HUDEP-2 (cell line): ENCODE results near the gene YKT6.
A peak's percentile ranks its signal among the peaks of the same experiment; 100 is the strongest.

Experiments
- DNase-seq, 76 experiments: peaks; one replicate each; lab custom pipeline; 2025; ENCODE audit not compliant: unreplicated experiment in 76 of 76; lab: John Stamatoyannopoulos, UW

Gene YKT6

DNA sequence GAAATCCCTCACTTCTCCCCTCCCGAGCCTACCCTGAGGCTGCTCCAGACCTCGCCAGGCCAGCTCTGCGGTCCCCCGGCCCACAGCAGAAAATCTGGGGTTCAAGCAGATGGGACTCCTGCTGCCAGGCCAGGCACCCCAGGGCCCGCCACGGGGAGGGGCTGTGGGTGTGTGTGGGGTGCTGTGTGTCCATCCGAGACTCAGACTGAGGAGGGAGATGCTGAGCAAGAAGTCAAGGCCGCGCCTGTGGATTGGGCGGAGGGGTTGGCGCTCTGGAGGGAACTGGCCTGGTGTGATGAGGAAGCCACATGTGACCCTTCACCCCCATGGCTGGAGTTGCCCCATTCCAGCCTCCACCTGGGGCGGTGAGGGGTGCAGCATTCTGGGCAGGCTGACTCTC lies 51.1 kb downstream of the YKT6 start:
- no peak for DNase-seq

DNA sequence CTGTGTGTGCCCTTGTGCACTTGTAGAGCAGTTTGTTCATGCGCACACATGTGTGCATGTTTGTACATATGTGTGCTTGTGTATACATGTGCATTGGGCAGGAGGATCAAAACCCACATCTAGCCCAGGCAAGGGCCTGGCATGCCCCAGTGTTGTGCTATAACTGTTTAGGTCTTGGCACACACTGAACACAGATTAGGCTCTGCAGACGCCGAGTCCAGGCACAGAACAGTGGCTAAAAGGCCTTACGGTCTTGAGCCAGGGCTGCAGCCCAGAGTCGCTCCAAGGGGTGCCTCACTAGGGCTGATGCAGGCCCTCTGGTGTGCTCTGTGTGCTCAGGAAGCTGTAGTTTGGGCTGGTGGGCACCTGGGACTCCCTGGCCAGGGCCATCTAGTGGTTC lies 55.7 kb downstream of the YKT6 start:
- no peak for DNase-seq

DNA sequence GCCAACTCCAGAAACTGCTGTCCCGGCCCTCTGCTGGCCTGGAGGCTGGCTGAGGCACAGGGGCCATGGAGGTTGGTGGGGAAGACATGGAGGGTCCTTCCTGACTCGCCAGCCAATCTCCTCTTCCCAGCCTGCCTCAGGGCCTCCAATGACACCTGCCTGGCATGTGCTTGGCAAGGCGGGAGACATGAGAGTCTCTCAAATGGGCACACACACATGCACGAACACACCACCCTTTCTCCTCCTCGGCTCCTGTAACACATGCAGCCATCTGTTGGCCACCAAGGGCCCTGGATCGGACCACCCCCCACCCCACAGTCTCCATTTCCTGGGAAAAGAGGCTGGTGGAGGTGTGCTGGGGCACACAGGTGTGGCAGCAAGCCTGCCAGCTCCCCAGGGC lies 56.4 kb downstream of the YKT6 start:
- no peak for DNase-seq

DNA sequence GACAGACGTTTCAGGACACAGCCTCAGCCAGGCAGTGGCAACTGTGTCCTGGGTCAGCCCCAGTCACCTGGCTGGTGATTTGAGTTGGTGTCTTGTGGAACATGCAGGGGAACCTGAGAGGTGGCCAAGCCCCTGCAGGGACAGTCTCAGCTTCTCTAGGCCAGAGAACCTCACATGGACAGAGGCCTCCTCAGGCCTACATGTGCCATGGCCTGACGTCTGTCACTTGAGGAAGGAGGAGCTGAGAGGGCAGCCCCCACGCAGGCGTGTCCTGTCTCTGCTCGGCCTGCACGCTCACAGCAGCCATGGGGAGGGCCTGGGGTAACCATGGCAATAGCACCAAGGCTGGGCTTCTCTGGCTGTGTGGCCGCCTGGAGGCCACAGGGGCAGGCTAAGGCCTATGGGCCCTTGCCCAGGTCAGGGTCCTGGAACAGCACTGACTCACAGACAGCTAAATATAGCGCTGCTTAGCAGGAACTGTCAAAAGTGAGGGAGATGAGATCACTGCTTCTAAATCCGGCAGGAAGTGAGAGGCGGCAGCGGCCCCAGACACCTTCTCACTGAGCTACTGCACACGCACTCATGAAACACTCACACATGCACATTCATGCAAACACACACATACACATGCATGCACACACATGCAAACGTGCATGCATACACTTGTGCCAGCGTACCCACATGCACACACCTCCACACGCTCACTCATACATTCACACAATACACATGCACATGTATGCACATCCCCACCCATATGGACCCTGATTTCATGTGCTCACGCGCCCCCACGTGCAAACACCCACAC lies 57.0 kb downstream of the YKT6 start:
- DNase-seq = peak in 43 of 76 experiments; percentile 2 to 67 (median 31)

DNA sequence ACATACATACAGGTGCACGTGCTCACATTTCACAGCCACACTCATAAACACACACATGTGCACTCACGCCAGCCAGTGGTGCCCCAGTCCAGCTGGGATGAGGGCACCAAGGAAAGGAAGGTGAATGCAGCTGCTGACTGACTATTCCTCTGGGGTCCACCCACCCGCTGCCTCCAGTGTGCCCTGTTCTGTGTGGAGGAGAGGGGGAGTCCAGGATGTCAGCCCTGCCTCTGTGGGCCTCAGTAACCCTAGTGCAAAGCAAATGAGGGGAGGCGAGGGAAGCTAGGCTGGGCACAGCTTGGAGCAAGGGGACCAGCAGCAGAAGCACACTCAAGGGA lies 57.6 kb downstream of the YKT6 start:
- no peak for DNase-seq

DNA sequence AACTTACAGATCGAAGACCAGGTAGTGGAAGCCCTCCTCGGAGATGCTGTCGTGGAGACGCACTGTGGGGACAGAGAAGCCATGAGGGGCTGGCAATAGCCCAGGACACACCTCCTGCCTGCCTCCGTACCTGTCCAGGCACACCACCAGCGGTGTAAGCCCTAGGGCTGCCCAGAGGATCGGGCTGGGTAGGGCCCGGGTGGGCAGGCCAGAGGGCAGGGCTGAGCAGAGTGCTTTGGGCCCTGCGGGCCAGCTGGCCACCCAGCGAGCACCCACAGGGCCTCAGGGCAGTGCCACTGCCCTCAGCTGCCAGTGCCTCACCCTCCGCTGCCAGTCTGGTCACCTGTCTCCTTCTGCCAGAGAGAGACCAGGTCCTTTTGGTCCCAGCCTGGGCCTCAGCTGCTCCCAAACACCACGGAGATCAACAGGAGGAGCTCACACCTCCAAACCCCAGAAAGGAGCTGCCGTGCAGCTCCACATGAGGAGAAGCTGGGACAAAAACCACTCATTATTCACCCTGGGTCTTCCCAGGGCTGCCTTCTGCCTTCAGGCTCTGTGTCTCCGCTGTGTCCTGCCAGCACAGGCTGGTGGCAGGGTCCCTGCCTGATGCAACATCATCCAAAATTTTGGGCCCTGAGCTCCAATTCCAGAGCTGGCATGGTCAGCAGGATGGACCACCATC lies 58.2 kb downstream of the YKT6 start:
- DNase-seq = no peak

DNA sequence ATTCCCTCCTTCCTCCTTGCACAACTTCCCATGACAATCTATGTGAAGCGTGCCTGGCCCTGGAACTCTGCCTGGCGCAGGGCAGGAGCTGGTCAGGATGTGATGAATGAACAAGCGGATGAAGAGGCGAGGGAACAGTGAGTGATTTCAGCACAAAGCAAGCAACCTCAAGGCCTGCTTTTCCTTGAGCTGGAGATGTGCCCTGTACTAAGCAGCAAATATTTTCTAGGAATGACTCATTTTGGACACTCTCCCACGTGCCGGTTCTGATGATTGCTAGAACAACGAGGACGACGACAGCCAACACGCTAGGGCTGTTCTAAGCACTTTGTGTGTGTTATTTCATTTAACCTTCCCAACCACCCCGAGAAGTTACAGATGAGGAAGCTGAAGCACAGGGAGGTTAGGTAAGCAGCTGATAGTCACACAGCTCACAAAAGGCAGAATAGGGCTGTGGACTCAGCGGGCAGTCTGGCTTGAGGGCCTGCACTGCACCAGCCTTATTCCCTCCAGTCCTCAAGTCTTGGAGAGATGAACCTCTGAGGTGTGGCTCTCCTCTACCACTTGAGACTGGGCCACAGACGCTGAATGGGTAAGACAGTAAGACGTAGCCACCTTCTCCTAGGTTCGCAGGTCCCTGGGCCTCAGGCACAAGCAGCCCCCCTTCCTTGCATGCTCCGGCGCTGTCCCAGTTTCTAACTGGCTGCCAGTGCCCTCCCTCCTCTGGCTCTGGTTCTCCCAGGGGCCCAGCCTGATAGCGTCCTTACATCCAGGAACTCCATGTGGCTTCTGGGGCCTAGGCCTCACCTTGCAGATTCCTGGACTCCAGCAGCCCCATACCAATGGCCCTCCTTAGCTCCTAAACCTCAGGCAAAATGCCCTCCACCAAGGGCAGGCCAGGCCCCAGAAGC lies 59.0 kb downstream of the YKT6 start:
- no peak for DNase-seq

DNA sequence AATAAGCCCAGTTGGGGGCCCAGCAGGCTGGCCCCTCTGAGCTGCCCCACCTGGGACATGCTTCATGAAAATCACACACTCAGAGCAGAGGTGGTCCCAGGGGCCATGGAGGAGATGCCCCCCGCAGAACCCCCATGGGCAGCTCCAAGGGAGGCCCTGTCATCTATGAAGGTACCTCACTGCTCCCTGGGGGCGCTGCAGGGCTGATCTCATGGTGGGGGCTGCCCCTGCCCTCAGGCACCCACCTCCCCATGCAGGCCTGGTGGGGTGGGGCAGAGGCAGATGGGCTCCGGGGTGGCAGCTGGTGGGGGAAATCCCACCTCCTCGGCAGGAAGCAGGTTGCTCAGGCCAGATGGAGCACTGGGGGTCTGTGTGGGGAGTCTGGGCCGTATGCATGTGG lies 60.5 kb downstream of the YKT6 start:
- no peak for DNase-seq

DNA sequence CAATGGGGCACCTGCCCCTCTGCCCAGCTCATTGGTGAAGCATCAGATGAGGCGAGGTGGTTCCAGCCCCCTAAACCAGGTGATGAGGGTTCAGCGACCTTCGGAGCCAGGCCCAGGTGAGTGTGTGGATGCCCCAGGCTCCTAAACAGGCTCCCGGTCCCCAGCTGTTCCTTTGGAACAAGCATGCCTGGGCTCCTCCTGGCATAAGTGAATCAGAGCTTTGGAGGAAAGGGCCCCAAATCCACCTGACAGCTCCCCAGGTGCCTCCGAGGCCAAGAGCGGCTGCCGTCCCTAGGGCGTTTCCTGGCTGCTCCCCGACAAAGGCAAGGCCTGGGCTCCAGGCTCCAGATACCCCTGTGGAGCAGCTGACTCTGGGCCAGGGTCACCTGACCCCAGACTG lies 61.3 kb downstream of the YKT6 start:
- no peak for DNase-seq

DNA sequence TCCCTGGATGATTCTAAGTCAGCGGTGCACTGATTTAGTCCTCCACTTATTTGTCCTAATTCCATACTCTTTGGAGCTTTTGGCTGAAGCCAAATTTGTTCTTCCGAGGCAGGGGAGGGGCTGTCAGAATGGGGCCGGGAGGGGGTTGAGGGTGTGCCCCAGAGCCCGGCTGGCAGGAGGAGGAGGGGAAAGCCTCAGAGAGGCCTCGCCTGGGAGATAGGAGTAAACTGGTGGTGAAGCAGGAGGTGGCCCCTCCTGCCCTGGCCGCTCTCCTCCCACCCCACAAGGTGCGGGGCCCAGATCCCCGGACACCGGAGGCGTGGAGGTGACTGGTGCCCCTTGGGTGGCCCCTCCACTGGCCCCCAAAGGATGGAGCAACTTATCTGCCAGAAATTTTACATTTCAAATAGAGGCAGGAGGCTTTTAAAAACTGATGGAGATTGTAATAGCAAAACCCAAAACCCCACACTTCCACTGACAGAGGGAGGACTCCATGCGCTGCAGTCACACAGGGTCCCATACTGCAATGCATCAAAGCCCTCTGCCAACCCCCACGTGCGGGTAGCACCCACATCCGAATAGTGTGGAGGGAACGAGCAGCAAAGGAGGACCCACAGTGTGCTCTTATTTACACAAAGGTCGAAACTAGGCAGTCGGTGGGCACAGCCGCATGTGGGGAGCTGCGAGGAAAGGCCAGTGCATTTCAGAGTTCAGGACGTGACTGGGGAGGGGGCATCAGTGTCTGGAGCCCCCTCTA lies 62.7 kb downstream of the YKT6 start:
- DNase-seq = no peak
